Activated B cell treated with CpG ODN at 0.5 μM for 24 hours (primary cell): Measurements from ENCODE around the gene MPHOSPH9. TPM values are rescaled to one million over a fixed set of nuclear protein-coding genes. Genes with fewer than 3 reads are reported as not detected.

ENCODE experiments used
- ATAC-seq: fragments of 200-7000 bp; cut with Tn5 transposase; one replicate; pipeline ENCODE4 v1.10.0; 2021; ENCODE audit warnings: low read depth, mild to moderate bottlenecking, moderate library complexity
- CTCF ChIA-PET: fragments of 350-600 bp; sonication (Branson Sonifier 250); formaldehyde crosslinking; loops from one replicate; lab custom pipeline; 2021; ENCODE audit warnings: antibody characterized with exemption; lab: Charles Lee
- POLR2A ChIA-PET: fragments of 350-600 bp; sonication (Branson Sonifier 250); formaldehyde crosslinking; loops from one replicate; lab custom pipeline; 2021; ENCODE audit warnings: antibody characterized with exemption; lab: Charles Lee
- DNase-seq: peaks from one replicate; pipeline ENCODE4 v3.0.0; 2022
- H3K27ac Mint-ChIP-seq: one replicate; pipeline ENCODE4 v1.8.0; 2020; ENCODE audit warnings: mixed read lengths
- H3K27me3 Mint-ChIP-seq: one replicate; pipeline ENCODE4 v1.8.0; 2021; ENCODE audit warnings: mixed read lengths
- H3K36me3 Mint-ChIP-seq: one replicate; pipeline ENCODE4 v1.8.0; 2021; ENCODE audit warnings: low read depth, mixed read lengths
- H3K4me1 Mint-ChIP-seq: one replicate; pipeline ENCODE4 v1.8.0; 2021; ENCODE audit warnings: mixed read lengths
- H3K4me3 Mint-ChIP-seq: one replicate; pipeline ENCODE4 v1.8.0; 2020; ENCODE audit warnings: mild to moderate bottlenecking, mixed read lengths
- H3K9me3 Mint-ChIP-seq: one replicate; pipeline ENCODE4 v1.8.0; 2020; ENCODE audit warnings: mixed read lengths
- intact Hi-C: fragments of 100-400 bp; cut with micrococcal nuclease; formaldehyde crosslinking; loops from one replicate; pipeline ENCODE4 v1.15.1; 2024
- total RNA-seq: library from RNA; stranded (reverse); gene quantifications from 2 replicates; pipeline ENCODE4 v1.2.3, GENCODE V29; 2022
- TF ChIP-seq, protein P1 (sequence below): fragments of 200-600 bp; IDR thresholded peaks from one replicate; pipeline ENCODE4 v1.8.0; 2022; ENCODE audit warnings: antibody characterized with exemption, mild to moderate bottlenecking

Gene MPHOSPH9
- total RNA-seq, 1 donor from 2014 or later, result 47.2 TPM

DNA sequence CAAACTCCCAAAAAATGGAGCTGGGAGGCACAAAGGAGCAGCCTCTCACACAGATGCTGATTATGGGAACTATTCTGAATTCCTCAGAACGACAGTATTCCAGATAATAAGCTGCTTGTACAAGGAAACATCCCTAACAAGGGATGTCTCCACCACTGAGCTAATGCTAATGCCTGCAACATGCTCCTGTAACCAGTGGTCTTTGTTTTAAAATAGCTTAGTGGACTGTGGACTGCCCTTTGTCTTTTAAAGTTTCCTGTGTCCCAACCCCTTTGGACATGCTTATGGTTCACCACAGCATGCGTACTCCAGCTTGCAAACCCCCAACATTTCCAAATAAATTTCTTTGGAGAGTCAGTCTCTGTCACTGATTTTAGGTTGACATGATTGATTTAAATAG lies 65.6 kb downstream of the MPHOSPH9 start:
- Mint-ChIP-seq H3K4me3 (no peak overlapping the region), H3K4me1 (peaks cover 3% of the 10 kb centered on the region), H3K36me3 (peaks cover 55% of the 10 kb centered on the region), H3K27me3 (no peaks in the 10 kb centered on the region), H3K27ac (no peak overlapping the region), H3K9me3 (no peaks in the 10 kb centered on the region)
- ChIA-PET POLR2A (interaction anchor here (0.7 kb wide), 1 partner anchor 13 kb away, joined by 4 read pairs; no protein-coding TSS in a partner anchor), CTCF (no interaction called here)
- TF ChIP-seq, protein P1, sequence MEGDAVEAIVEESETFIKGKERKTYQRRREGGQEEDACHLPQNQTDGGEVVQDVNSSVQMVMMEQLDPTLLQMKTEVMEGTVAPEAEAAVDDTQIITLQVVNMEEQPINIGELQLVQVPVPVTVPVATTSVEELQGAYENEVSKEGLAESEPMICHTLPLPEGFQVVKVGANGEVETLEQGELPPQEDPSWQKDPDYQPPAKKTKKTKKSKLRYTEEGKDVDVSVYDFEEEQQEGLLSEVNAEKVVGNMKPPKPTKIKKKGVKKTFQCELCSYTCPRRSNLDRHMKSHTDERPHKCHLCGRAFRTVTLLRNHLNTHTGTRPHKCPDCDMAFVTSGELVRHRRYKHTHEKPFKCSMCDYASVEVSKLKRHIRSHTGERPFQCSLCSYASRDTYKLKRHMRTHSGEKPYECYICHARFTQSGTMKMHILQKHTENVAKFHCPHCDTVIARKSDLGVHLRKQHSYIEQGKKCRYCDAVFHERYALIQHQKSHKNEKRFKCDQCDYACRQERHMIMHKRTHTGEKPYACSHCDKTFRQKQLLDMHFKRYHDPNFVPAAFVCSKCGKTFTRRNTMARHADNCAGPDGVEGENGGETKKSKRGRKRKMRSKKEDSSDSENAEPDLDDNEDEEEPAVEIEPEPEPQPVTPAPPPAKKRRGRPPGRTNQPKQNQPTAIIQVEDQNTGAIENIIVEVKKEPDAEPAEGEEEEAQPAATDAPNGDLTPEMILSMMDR, result no peak
- intact Hi-C loops, result no loop called here
- ATAC-seq, result no peak
- DNase-seq, result no peak

DNA sequence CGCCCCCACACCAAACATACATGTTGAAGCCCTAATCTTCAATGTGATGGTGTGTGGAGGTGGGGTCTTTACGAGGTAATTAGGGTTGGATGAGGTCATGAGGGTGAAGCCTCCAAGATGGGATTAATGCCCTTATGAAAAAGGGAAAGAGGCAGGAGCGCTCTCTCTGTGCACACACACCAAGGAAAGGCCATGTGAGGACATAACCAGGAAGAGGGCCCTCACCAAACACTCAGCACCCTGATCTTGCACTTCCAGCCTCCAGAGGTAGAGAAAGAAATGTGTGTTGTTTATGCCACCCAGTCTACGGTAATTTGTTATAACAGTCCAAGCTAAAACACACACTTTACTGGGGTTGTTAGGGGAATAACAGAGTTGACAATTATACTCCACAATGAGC lies 67.4 kb downstream of the MPHOSPH9 start:
- ATAC-seq (no peak), DNase-seq (no peak)
- Mint-ChIP-seq H3K27me3 (no peaks in the 10 kb centered on the region), H3K36me3 (peaks cover 55% of the 10 kb centered on the region), H3K9me3 (no peaks in the 10 kb centered on the region), H3K4me3 (no peak overlapping the region), H3K4me1 (peaks cover 3% of the 10 kb centered on the region), H3K27ac (no peak overlapping the region)
- TF ChIP-seq, protein P1, result no peak
- CTCF ChIA-PET, result no interaction called here
- intact Hi-C loops, result no loop called here
- POLR2A ChIA-PET, result interaction anchor here (0.7 kb wide), 1 partner anchor 11 kb away, joined by 3 read pairs; no protein-coding TSS in a partner anchor

DNA sequence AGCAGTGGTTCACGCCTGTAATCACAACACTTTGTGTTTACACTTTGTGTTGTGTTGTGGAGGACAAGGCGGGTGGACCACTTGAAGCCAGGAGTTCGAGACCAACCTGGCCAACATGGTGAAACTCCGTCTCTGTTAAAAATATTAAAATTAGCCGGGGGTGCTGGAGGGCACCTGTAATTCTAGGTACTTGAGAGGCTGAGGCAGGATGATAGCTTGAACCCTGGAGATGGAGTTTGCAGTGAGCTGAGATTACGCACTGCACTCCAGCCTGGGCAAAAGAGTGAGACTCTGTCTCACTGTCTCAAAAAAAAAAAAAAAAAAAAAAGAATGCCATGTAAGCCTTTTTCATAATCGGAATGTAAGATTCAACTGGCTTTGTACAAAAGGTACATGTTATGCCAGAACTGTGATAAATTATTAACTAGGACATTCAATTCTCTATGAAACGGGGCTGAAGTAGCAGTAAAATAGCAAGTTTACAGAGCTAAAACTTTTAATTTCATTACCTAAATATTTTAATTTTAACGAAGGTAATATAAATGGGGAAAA lies 68.2 kb downstream of the MPHOSPH9 start:
- no peak overlapping the region for H3K27ac Mint-ChIP-seq
- CTCF ChIA-PET, result no interaction called here
- H3K36me3 Mint-ChIP-seq, result peaks cover 59% of the 10 kb centered on the region

DNA sequence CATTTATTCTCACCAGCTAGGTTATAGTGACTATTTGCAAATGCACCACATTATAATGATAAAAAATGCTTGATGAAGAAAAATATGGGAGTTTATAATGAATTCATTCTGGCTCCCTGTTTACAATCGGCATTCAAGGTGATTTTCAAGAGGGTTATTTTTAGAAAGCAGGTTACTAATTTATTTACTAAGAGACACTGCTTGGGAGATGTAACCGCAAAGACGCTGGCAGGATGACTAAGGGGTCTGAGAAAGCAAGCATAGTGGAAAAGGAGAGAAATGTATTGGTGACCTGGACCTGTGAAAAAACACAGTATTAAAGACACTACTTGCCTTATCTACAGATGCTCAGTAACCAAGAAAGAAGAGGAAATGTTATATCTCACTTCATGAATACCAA lies 68.7 kb downstream of the MPHOSPH9 start:
- DNase-seq, result no peak
- no peaks in the 10 kb centered on the region for H3K27me3 Mint-ChIP-seq
- H3K9me3 Mint-ChIP-seq, result no peaks in the 10 kb centered on the region
- intact Hi-C loops, result no loop called here
- ChIA-PET POLR2A (no interaction called here), CTCF (interaction anchor here (2.3 kb wide), 1 partner anchor 121 kb away, joined by 8 read pairs; no protein-coding TSS in a partner anchor)
- TF ChIP-seq, protein P1, result no peak
- H3K27ac Mint-ChIP-seq, result no peak overlapping the region
- H3K4me3 Mint-ChIP-seq, result no peak overlapping the region
- H3K4me1 Mint-ChIP-seq, result peaks cover 3% of the 10 kb centered on the region
- no peak for ATAC-seq
- peaks cover 64% of the 10 kb centered on the region for H3K36me3 Mint-ChIP-seq

More for the DNA sequence above, 68.2 kb downstream of the MPHOSPH9 start:
- intact Hi-C loops, result no loop called here
- Mint-ChIP-seq H3K4me3 (no peak overlapping the region), H3K4me1 (peaks cover 3% of the 10 kb centered on the region), H3K9me3 (no peaks in the 10 kb centered on the region), H3K27me3 (no peaks in the 10 kb centered on the region)
- DNase-seq (no peak), ATAC-seq (no peak)
- POLR2A ChIA-PET, result no interaction called here
- TF ChIP-seq, protein P1, result no peak

DNA sequence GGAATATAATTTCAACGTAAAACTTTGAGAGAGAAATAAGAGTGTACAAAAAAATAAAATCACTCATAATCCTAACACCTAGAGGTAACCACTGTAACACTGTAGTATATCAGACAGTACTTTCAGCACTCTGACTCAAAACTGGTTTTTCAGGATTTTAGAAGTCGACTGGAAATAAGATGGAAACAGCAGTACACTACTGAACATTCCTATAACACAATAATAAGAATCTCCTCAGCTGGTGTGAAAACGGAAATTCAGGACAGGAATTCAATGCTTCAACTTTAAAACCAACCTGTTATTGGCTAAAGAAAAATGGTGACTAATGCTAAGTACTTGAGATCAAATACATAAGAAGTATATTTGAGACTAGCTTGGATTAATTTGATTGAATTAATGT lies 69.7 kb downstream of the MPHOSPH9 start:
- H3K36me3 Mint-ChIP-seq, result peaks cover 61% of the 10 kb centered on the region
- TF ChIP-seq, protein P1, result no peak
- peaks cover 3% of the 10 kb centered on the region for H3K4me1 Mint-ChIP-seq
- ChIA-PET CTCF (interaction anchor here (2.3 kb wide), 1 partner anchor 120 kb away, joined by 8 read pairs; no protein-coding TSS in a partner anchor), POLR2A (interaction anchor here (0.6 kb wide), 1 partner anchor 9 kb away, joined by 13 read pairs; no protein-coding TSS in a partner anchor)
- intact Hi-C loops, result no loop called here
- no peaks in the 10 kb centered on the region for H3K9me3 Mint-ChIP-seq
- no peak overlapping the region for H3K27ac Mint-ChIP-seq
- no peak overlapping the region for H3K4me3 Mint-ChIP-seq
- no peaks in the 10 kb centered on the region for H3K27me3 Mint-ChIP-seq
- DNase-seq (no peak), ATAC-seq (no peak)
